HepG2 (cell line): Measurements from ENCODE around the gene SH3PXD2A. TPM values are rescaled to one million over a fixed set of nuclear protein-coding genes. Genes with fewer than 3 reads are reported as not detected.

Experiments used
- ATAC-seq: fragments of 200-7000 bp; cut with Tn5 transposase; 3 replicates; pipeline ENCODE4 v1.9.1; 2020; ENCODE audit warnings: mild to moderate bottlenecking, moderate library complexity
- BruUV-seq: library from RNA; stranded (reverse); fragments of 400-500 nt; replicated peaks from 2 replicates; lab custom pipeline; 2021; lab: Mats Ljungman, UMichigan
- CTCF ChIA-PET: fragments of 300-600 bp; formaldehyde crosslinking; extraction: SDS; loops from one replicate; lab custom pipeline; 2021; ENCODE audit warnings: low total read pairs, inconsistent platforms, low intra/inter-chr PET ratio; lab: Yijun Ruan, JAX
- POLR2A ChIA-PET: fragments of 350-600 bp; sonication (Branson Sonifier 250); formaldehyde crosslinking; loops from one replicate; lab custom pipeline; 2020; ENCODE audit warnings: antibody characterized with exemption, inconsistent platforms; lab: Yijun Ruan, JAX
- DNase-seq: peaks from one replicate; pipeline ENCODE4 v3.0.0-alpha.2; 2015; ENCODE audit warnings: low spot score
- FAIRE-seq: peaks from 3 replicates; lab custom pipeline; 2011; peaks lifted over from hg19 to GRCh38; lab: Jason Lieb, UNC
- H2AFZ ChIP-seq: one replicate; pipeline ENCODE4 v1.6.1; 2011; ENCODE audit warnings: low read length, inconsistent platforms
- H3K27ac ChIP-seq: fragments of 300-600 bp; 3 replicates; pipeline ENCODE4 v1.8.0; 2011; ENCODE audit warnings: mixed run types, mild to moderate bottlenecking, mixed read lengths, low read length, inconsistent platforms; ENCODE audit not compliant: insufficient read depth; ENCODE audit errors: extremely low read length
- H3K27me3 ChIP-seq, 2 experiments: fragments of 200-600 bp in 1 of 2; 2 replicates in 1 of 2; 3 replicates in 1 of 2; pipeline versions ENCODE4 v1.6.0 to v1.8.0; 2011; ENCODE audit warnings: low read length in 2 of 2, mild to moderate bottlenecking in 2 of 2, moderate library complexity in 2 of 2, inconsistent platforms in 1 of 2; ENCODE audit not compliant: insufficient read depth in 2 of 2, control insufficient read depth in 1 of 2
- H3K36me3 ChIP-seq, 2 experiments: fragments of 200-600 bp in 1 of 2; replicated peaks in 1 of 2; 2 replicates in 1 of 2; 3 replicates in 1 of 2; pipeline versions ENCODE4 v1.5.1 to v1.8.0; 2011; ENCODE audit warnings: low read length in 2 of 2, inconsistent platforms in 1 of 2; ENCODE audit not compliant: insufficient read depth in 2 of 2, control insufficient read depth in 1 of 2
- H3K4me1 ChIP-seq: 2 replicates; pipeline ENCODE4 v1.5.1; 2012; ENCODE audit warnings: low read length, inconsistent platforms; ENCODE audit not compliant: insufficient read depth
- H3K4me2 ChIP-seq: 2 replicates; pipeline ENCODE4 v1.6.0; 2011; ENCODE audit warnings: low read depth, low read length, inconsistent platforms
- H3K4me3 ChIP-seq, 3 experiments: fragments of 200-600 bp in 1 of 3; sonication (generic), shearing (Covaris generic) in 1 of 3; replicated peaks in 1 of 3; 2 replicates each; pipeline ENCODE4 v1.5.1; 2011 to 2016; ENCODE audit warnings: low read length in 3 of 3, inconsistent platforms in 2 of 3, low read depth in 2 of 3, mild to moderate bottlenecking in 2 of 3, control low read depth in 1 of 3, mixed read lengths in 1 of 3; ENCODE audit not compliant: insufficient read depth in 1 of 3
- H3K79me2 ChIP-seq: one replicate; pipeline ENCODE4 v1.6.1; 2011; ENCODE audit warnings: low read length, inconsistent platforms; ENCODE audit not compliant: insufficient read depth
- H3K9ac ChIP-seq: 2 replicates; pipeline ENCODE4 v1.6.0; 2011; ENCODE audit warnings: mild to moderate bottlenecking, low read depth, low read length, inconsistent platforms; ENCODE audit not compliant: insufficient read depth
- H3K9me3 ChIP-seq: 2 replicates; pipeline ENCODE4 v1.5.1; 2012; ENCODE audit warnings: mild to moderate bottlenecking, low read length
- H4K20me1 ChIP-seq: 2 replicates; pipeline ENCODE4 v1.6.0; 2011; ENCODE audit warnings: inconsistent platforms, mild to moderate bottlenecking, low read length, moderate library complexity; ENCODE audit not compliant: insufficient read depth
- CHD2 ChIP-seq: IDR thresholded peaks from 2 replicates; pipeline ENCODE4 v1.6.1; 2011; ENCODE audit warnings: low read depth, low read length, improper control_type of control experiment
- EHMT2 ChIP-seq: fragments of 200-600 bp; sonication (generic); IDR thresholded peaks from 2 replicates; pipeline ENCODE4 v1.7.0; 2017; ENCODE audit warnings: antibody characterized with exemption, low read depth, low read length, borderline replicate concordance
- ESRRA ChIP-seq: sonication (generic); formaldehyde crosslinking; IDR thresholded peaks from 2 replicates; pipeline ENCODE4 v1.5.1; 2020; ENCODE audit warnings: mild to moderate bottlenecking, low read depth, missing genetic modification reagents
- FOXC1 ChIP-seq: sonication (generic); formaldehyde crosslinking; IDR thresholded peaks from 2 replicates; pipeline ENCODE4 v1.8.0; 2022; ENCODE audit warnings: mild to moderate bottlenecking, missing genetic modification reagents, borderline replicate concordance
- GPN1 ChIP-seq: sonication (generic); formaldehyde crosslinking; IDR thresholded peaks from 2 replicates; pipeline ENCODE4 v1.5.1; 2020; ENCODE audit warnings: missing genetic modification reagents, borderline replicate concordance
- HNRNPLL ChIP-seq: fragments of 200-400 bp; formaldehyde crosslinking; IDR thresholded peaks from 2 replicates; pipeline ENCODE4 v1.6.1; 2017; ENCODE audit warnings: mild to moderate bottlenecking, low read depth, low read length; ENCODE audit not compliant: poor library complexity, severe bottlenecking
- REXO4 ChIP-seq: sonication (generic); formaldehyde crosslinking; IDR thresholded peaks from 2 replicates; pipeline ENCODE4 v1.8.0; 2022; ENCODE audit warnings: missing genetic modification reagents, mild to moderate bottlenecking, borderline replicate concordance
- SETDB1 ChIP-seq: sonication (generic); formaldehyde crosslinking; IDR thresholded peaks from 2 replicates; pipeline ENCODE4 v1.5.1; 2020; ENCODE audit warnings: missing genetic modification reagents, mild to moderate bottlenecking, borderline replicate concordance
- SMC3 ChIP-seq: IDR thresholded peaks from 2 replicates; pipeline ENCODE4 v1.6.1; 2011; ENCODE audit warnings: low read length, improper control_type of control experiment
- TCF7 ChIP-seq: sonication (generic); IDR thresholded peaks from 2 replicates; pipeline ENCODE4 v1.6.1; 2016; ENCODE audit warnings: antibody characterized with exemption, low read depth
- ZNF224 ChIP-seq: sonication (generic); formaldehyde crosslinking; IDR thresholded peaks from 2 replicates; pipeline ENCODE4 v1.5.0; 2020; ENCODE audit warnings: mild to moderate bottlenecking, missing genetic modification reagents
- ZNF317 ChIP-seq: sonication (generic); formaldehyde crosslinking; IDR thresholded peaks from 2 replicates; pipeline ENCODE4 v1.5.0; 2020; ENCODE audit warnings: mild to moderate bottlenecking, missing genetic modification reagents
- ZNF331 ChIP-seq: sonication (generic); formaldehyde crosslinking; IDR thresholded peaks from 2 replicates; pipeline ENCODE4 v1.4.0; 2020; ENCODE audit warnings: missing genetic modification reagents
- ZNF558 ChIP-seq: sonication (generic); formaldehyde crosslinking; IDR thresholded peaks from 2 replicates; pipeline ENCODE4 v1.9.0; 2022; ENCODE audit warnings: mild to moderate bottlenecking, missing genetic modification reagents, borderline replicate concordance
- ZNF562 ChIP-seq: sonication (generic); formaldehyde crosslinking; IDR thresholded peaks from 2 replicates; pipeline ENCODE4 v1.8.0; 2022; ENCODE audit warnings: missing genetic modification reagents, borderline replicate concordance
- ZNF598 ChIP-seq: sonication (generic); formaldehyde crosslinking; IDR thresholded peaks from 2 replicates; pipeline ENCODE4 v1.5.1; 2020; ENCODE audit warnings: mild to moderate bottlenecking, missing genetic modification reagents, borderline replicate concordance
- ZNF720 ChIP-seq: sonication (generic); formaldehyde crosslinking; IDR thresholded peaks from 2 replicates; pipeline ENCODE4 v1.4.0; 2020; ENCODE audit warnings: missing genetic modification reagents
- ZNF724P ChIP-seq: sonication (generic); formaldehyde crosslinking; IDR thresholded peaks from 2 replicates; pipeline ENCODE4 v1.8.0; 2022; ENCODE audit warnings: missing genetic modification reagents, borderline replicate concordance
- WGBS: methylation state at CpG from one replicate; pipeline ENCODE4 v1.1.6; 2017; ENCODE audit warnings: low lambda C conversion rate; 5-methylcytosine and 5-hydroxymethylcytosine counted together
- in situ Hi-C: cut with HindIII; loops from 2 replicates; pipeline ENCODE4 v1.10.0; 2017; ENCODE audit warnings: low pct_unique_long_range_greater_than_20kb; ENCODE audit not compliant: extremely low pct_ligation_motif_present
- intact Hi-C: fragments of 100-400 bp; cut with micrococcal nuclease; formaldehyde crosslinking; loops from one replicate; pipeline ENCODE4 v1.10.0; 2022; ENCODE audit not compliant: unreplicated experiment
- polyA plus RNA-seq, 8 experiments: library from polyadenylated mRNA; depleted of rRNA in 3 of 8; stranded (reverse) in 7 of 8; unstranded in 1 of 8; fragments of >200 nt; fragmentation: Illumina TruSeq in 4 of 8; extraction: Trizol in 4 of 8; gene quantifications; 2 replicates each; pipeline versions ENCODE4 v1.2.1 to v1.2.3, GENCODE V29; 2011 to 2016; ENCODE audit warnings: low read depth in 4 of 8, missing spikeins in 1 of 8, mixed read lengths in 1 of 8; ENCODE audit not compliant: insufficient read depth in 1 of 8
- total RNA-seq, 5 experiments: library from RNA; depleted of rRNA; stranded (reverse); fragments of >200 nt; fragmentation: Illumina TruSeq; extraction: Trizol; gene quantifications; 2 replicates each; pipeline ENCODE4 v1.2.3, GENCODE V29; 2016; ENCODE audit warnings: low read depth in 1 of 5
- TF ChIP-seq, protein P1 (sequence below): sonication (generic); formaldehyde crosslinking; conservative IDR thresholded peaks from 2 replicates; pipeline ENCODE4 v1.4.0; 2020; ENCODE audit warnings: missing genetic modification reagents
- TF ChIP-seq, protein P2 (sequence below): sonication (generic); formaldehyde crosslinking; IDR thresholded peaks from 2 replicates; pipeline ENCODE4 v1.4.0; 2020; ENCODE audit warnings: mild to moderate bottlenecking, missing genetic modification reagents, borderline replicate concordance

SH3PXD2A gene
- total and polyA plus RNA-seq, 2 of the 13 experiments (the other 11 are each of a cell fraction or from before 2014, with no cell fraction given): 11.1 to 11.3 TPM

DNA sequence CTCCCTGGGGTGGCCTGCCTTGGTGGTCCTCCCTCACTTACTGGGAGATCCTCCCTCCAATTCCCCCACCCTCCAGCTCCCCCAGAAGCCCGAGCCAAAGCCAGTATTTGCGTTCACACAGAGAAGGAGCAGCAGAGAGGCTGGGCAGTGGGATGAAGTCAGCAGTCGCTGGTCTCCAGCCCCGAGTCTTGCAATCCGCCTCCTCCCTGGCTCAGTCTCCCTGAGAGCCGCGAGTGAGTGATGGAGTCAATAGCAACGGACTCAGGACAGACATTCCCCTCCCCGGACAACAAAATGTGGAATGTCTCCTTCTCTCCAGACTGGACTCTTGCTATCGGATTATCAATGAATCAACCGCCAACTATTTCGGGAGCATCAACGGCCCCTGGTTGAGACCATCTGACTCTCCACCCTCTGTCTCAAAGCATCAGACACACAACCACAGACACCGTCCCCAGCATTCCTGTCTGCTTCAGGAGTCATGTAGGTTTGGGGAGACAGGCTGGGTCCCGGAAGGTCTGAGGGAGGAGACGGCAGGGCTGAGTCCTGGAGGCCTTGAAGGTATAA, 178.4 kb downstream of the SH3PXD2A start:
- no peak overlapping the region for H3K27ac ChIP-seq
- whole genome bisulfite sequencing: 98% methylated on average over 16 of the region's 16 CpGs
- intact Hi-C loops (no loop called here), in situ Hi-C loops (no loop called here)
- DNase-seq (no peak), ATAC-seq (no peak), FAIRE-seq (no peak)
- no peaks in the 10 kb centered on the region for H4K20me1 ChIP-seq
- no peaks in the 10 kb centered on the region for H3K9me3 ChIP-seq
- H3K4me3 ChIP-seq: no peak overlapping the region
- H3K4me1 ChIP-seq: no peaks in the 10 kb centered on the region
- H3K79me2 ChIP-seq: no peaks in the 10 kb centered on the region
- no peaks in the 10 kb centered on the region for H3K27me3 ChIP-seq
- ChIA-PET POLR2A (no interaction called here), CTCF (no interaction called here)
- peaks cover 10 to 44% of the 10 kb centered on the region in 2 experiments for H3K36me3 ChIP-seq
- H3K4me2 ChIP-seq: no peak overlapping the region
- no TSS peak for BruUV-seq
- TF ChIP-seq SMC3: no peak
- TF ChIP-seq GPN1 (CRISPR knock-in tag): no peak
- TF ChIP-seq, protein P1, sequence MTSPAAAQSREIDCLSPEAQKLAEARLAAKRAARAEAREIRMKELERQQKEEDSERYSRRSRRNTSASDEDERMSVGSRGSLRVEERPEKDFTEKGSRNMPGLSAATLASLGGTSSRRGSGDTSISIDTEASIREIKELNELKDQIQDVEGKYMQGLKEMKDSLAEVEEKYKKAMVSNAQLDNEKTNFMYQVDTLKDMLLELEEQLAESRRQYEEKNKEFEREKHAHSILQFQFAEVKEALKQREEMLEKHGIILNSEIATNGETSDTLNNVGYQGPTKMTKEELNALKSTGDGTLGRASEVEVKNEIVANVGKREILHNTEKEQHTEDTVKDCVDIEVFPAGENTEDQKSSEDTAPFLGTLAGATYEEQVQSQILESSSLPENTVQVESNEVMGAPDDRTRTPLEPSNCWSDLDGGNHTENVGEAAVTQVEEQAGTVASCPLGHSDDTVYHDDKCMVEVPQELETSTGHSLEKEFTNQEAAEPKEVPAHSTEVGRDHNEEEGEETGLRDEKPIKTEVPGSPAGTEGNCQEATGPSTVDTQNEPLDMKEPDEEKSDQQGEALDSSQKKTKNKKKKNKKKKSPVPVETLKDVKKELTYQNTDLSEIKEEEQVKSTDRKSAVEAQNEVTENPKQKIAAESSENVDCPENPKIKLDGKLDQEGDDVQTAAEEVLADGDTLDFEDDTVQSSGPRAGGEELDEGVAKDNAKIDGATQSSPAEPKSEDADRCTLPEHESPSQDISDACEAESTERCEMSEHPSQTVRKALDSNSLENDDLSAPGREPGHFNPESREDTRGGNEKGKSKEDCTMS (CRISPR knock-in tag): no peak
- TF ChIP-seq ZNF558 (CRISPR knock-in tag): no peak
- no peak for TF ChIP-seq ESRRA (CRISPR knock-in tag)
- TF ChIP-seq ZNF598: no peak
- no peak for TF ChIP-seq ZNF562 (CRISPR knock-in tag)
- TF ChIP-seq HNRNPLL: no peak
- TF ChIP-seq CHD2: no peak
- TF ChIP-seq ZNF724P (CRISPR knock-in tag): no peak
- TF ChIP-seq ZNF331: no peak
- no peak for TF ChIP-seq REXO4 (CRISPR knock-in tag)
- TF ChIP-seq, protein P2, sequence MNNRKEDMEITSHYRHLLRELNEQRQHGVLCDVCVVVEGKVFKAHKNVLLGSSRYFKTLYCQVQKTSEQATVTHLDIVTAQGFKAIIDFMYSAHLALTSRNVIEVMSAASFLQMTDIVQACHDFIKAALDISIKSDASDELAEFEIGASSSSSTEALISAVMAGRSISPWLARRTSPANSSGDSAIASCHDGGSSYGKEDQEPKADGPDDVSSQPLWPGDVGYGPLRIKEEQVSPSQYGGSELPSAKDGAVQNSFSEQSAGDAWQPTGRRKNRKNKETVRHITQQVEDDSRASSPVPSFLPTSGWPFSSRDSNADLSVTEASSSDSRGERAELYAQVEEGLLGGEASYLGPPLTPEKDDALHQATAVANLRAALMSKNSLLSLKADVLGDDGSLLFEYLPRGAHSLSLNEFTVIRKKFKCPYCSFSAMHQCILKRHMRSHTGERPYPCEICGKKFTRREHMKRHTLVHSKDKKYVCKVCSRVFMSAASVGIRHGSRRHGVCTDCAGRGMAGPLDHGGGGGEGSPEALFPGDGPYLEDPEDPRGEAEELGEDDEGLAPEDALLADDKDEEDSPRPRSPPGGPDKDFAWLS: no peak
- no peak for TF ChIP-seq SETDB1 (CRISPR knock-in tag)
- no peak for TF ChIP-seq EHMT2
- no peak for TF ChIP-seq ZNF317
- no peak for TF ChIP-seq ZNF720 (CRISPR knock-in tag)
- TF ChIP-seq TCF7: no peak
- TF ChIP-seq FOXC1 (CRISPR knock-in tag): no peak
- no peak for TF ChIP-seq ZNF224 (CRISPR knock-in tag)
- no peak overlapping the region for H3K9ac ChIP-seq
- H2AFZ ChIP-seq: no peak overlapping the region
